Astrocyte (in vitro differentiated cells and primary cell): ENCODE data around the gene MAML2.

Source experiments
- EZH2 ChIP-seq: IDR thresholded peaks from 2 replicates; pipeline ENCODE4 v1.6.1; 2012; ENCODE audit warnings: mild to moderate bottlenecking, low read length, inconsistent platforms; ENCODE audit not compliant: insufficient read depth
- TF ChIP-seq, protein P1 (sequence below): IDR thresholded peaks from 2 replicates; pipeline ENCODE4 v1.5.1; 2011; ENCODE audit warnings: low read depth, mild to moderate bottlenecking, inconsistent platforms, low read length, moderate library complexity; ENCODE audit not compliant: insufficient read depth

DNA sequence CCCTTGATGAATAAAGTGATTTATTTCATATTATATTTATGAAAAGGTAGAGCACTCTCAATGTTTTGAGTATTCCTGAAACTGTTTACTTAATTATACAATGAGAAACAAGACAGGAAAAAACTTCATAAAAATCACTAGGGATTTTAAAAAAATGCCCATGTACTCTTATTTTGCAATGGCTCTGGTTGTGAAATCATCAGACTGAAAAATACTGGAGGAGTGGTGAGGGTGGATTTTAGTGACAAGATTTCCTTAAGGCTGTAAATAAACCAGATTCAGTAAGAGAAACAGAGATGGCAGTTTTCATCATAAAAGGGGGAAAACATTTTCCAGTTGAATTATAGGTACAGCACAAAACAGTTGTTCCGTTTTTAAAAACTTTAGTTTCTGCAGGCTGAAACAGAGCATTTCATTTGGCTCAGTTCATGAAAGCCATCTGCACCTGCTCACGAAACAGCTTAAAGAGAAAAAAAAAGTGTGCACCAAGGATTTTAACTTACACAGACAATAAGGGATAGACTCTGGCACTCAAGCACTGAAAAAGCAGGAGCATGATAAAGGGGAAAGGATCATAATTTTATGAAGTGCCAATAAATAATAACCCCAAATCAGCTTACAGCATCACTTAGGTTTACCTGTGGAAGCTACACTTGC lies 100.7 kb downstream of the MAML2 start:
- TF ChIP-seq, protein P1, sequence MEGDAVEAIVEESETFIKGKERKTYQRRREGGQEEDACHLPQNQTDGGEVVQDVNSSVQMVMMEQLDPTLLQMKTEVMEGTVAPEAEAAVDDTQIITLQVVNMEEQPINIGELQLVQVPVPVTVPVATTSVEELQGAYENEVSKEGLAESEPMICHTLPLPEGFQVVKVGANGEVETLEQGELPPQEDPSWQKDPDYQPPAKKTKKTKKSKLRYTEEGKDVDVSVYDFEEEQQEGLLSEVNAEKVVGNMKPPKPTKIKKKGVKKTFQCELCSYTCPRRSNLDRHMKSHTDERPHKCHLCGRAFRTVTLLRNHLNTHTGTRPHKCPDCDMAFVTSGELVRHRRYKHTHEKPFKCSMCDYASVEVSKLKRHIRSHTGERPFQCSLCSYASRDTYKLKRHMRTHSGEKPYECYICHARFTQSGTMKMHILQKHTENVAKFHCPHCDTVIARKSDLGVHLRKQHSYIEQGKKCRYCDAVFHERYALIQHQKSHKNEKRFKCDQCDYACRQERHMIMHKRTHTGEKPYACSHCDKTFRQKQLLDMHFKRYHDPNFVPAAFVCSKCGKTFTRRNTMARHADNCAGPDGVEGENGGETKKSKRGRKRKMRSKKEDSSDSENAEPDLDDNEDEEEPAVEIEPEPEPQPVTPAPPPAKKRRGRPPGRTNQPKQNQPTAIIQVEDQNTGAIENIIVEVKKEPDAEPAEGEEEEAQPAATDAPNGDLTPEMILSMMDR = no peak
- no peak for TF ChIP-seq EZH2
